Activated T-helper 17 cell treated with anti-CD3 and anti-CD28 coated beads, Interleukin-2, amount 50 U/mL, for 72 hours (primary cell): Measurements from ENCODE around the gene TTC6. TPM values are rescaled to one million over a fixed set of nuclear protein-coding genes. Genes with fewer than 3 reads are reported as not detected.
A peak's percentile ranks its signal among the peaks of the same experiment; 100 is the strongest.
"Not testable (repeated sequence)": the region's sequence is repeated elsewhere in the genome, so short reads cannot be mapped to it uniquely, and the experiment has no call there.

Source experiments
- ATAC-seq: fragments of 150-1000 bp; cut with Tn5 transposase; replicated peaks from 2 replicates; pipeline ENCODE4 v1.10.0; 2021; ENCODE audit warnings: mild to moderate bottlenecking, moderate library complexity
- H3K27ac Mint-ChIP-seq: one replicate; pipeline ENCODE4 v1.8.0; 2022; ENCODE audit warnings: mixed read lengths
- H3K27me3 Mint-ChIP-seq: one replicate; pipeline ENCODE4 v1.8.0; 2022; ENCODE audit warnings: mixed read lengths
- H3K36me3 Mint-ChIP-seq: one replicate; pipeline ENCODE4 v1.8.0; 2022; ENCODE audit warnings: low read depth, mild to moderate bottlenecking, mixed read lengths
- H3K4me1 Mint-ChIP-seq: one replicate; pipeline ENCODE4 v1.8.0; 2022; ENCODE audit warnings: mixed read lengths
- H3K4me3 Mint-ChIP-seq: one replicate; pipeline ENCODE4 v1.8.0; 2022; ENCODE audit warnings: mild to moderate bottlenecking, mixed read lengths
- H3K9me3 Mint-ChIP-seq: one replicate; pipeline ENCODE4 v1.8.0; 2022; ENCODE audit warnings: mixed read lengths
- total RNA-seq, 2 donors: library from RNA; stranded (reverse); gene quantifications; one replicate each; pipeline ENCODE4 v1.2.3, GENCODE V29; 2022

Gene TTC6
- total RNA-seq, result not detected

- Mint-ChIP-seq H3K27ac (peak within 1 kb of the TSS; percentile 85), H3K9me3 (no peaks in the 10 kb centered on the region), H3K27me3 (peaks cover 57% of the 10 kb centered on the region), H3K4me1 (peaks cover 7% of the 10 kb centered on the region), H3K4me3 (peak within 1 kb of the TSS; percentile 73), H3K36me3 (peaks cover 28% of the 10 kb centered on the region)
- no peak for ATAC-seq
Observed at GRCh38 chr14:37594971-37595808, at the start of gene TTC6, which contains the start of gene FOXA1. Gene TTC6 (plus strand): TSS chr14:37595629. CDS start chr14:37622065, 26,436 bp downstream. Gene FOXA1 (minus strand): TSS chr14:37595249. CDS start chr14:37594972, 277 bp downstream.

- H3K27ac Mint-ChIP-seq, result no peak overlapping the region
- no peak overlapping the region for H3K4me3 Mint-ChIP-seq
- H3K4me1 Mint-ChIP-seq, result no peaks in the 10 kb centered on the region
- H3K9me3 Mint-ChIP-seq, result no peaks in the 10 kb centered on the region
- no peaks in the 10 kb centered on the region for H3K36me3 Mint-ChIP-seq
- no peaks in the 10 kb centered on the region for H3K27me3 Mint-ChIP-seq
- no peak for ATAC-seq
Observed at GRCh38 chr14:37546621-37547447, 48.6 kb upstream of the TTC6 start.

- H3K27me3 Mint-ChIP-seq, result no peaks in the 10 kb centered on the region
- H3K9me3 Mint-ChIP-seq, result peaks cover 9% of the 10 kb centered on the region
- no peak overlapping the region for H3K4me3 Mint-ChIP-seq
- H3K4me1 Mint-ChIP-seq, result no peaks in the 10 kb centered on the region
- no peak for ATAC-seq
- H3K36me3 Mint-ChIP-seq, result no peaks in the 10 kb centered on the region
- H3K27ac Mint-ChIP-seq, result no peak overlapping the region
Observed at GRCh38 chr14:37550511-37550910, 44.9 kb upstream of the TTC6 start.

- no peak for ATAC-seq
- H3K4me3 Mint-ChIP-seq, result no peak overlapping the region
- no peaks in the 10 kb centered on the region for H3K36me3 Mint-ChIP-seq
- H3K9me3 Mint-ChIP-seq, result peaks cover 9% of the 10 kb centered on the region
- H3K27ac Mint-ChIP-seq, result no peak overlapping the region
- H3K4me1 Mint-ChIP-seq, result no peaks in the 10 kb centered on the region
- no peaks in the 10 kb centered on the region for H3K27me3 Mint-ChIP-seq
Observed at GRCh38 chr14:37551119-37551518, 44.3 kb upstream of the TTC6 start.

- Mint-ChIP-seq H3K9me3 (peaks cover 17% of the 10 kb centered on the region), H3K27ac (no peak overlapping the region), H3K27me3 (no peaks in the 10 kb centered on the region), H3K4me3 (no peak overlapping the region), H3K4me1 (no peaks in the 10 kb centered on the region), H3K36me3 (no peaks in the 10 kb centered on the region)
- no peak for ATAC-seq
Observed at GRCh38 chr14:37553935-37554550, 41.4 kb upstream of the TTC6 start.

- ATAC-seq, H3K4me1 Mint-ChIP-seq, H3K27ac Mint-ChIP-seq, H3K4me3 Mint-ChIP-seq, H3K36me3 Mint-ChIP-seq, H3K27me3 Mint-ChIP-seq: not testable (repeated sequence)
- H3K9me3 Mint-ChIP-seq, result peaks cover 17% of the 10 kb centered on the region
Observed at GRCh38 chr14:37555596-37555995, 39.8 kb upstream of the TTC6 start.

- Mint-ChIP-seq H3K4me3 (no peak overlapping the region), H3K36me3 (no peaks in the 10 kb centered on the region), H3K27me3 (no peaks in the 10 kb centered on the region), H3K27ac (no peak overlapping the region), H3K9me3 (peaks cover 14% of the 10 kb centered on the region), H3K4me1 (no peaks in the 10 kb centered on the region)
- no peak for ATAC-seq
Observed at GRCh38 chr14:37558740-37559139, 36.7 kb upstream of the TTC6 start.

GRCh38 chr14:37559386-37559785, 36.0 kb upstream of the TTC6 start:
- Mint-ChIP-seq H3K27me3 (no peaks in the 10 kb centered on the region), H3K9me3 (peaks cover 9% of the 10 kb centered on the region), H3K4me1 (no peaks in the 10 kb centered on the region), H3K4me3 (no peak overlapping the region), H3K27ac (no peak overlapping the region), H3K36me3 (no peaks in the 10 kb centered on the region)
- no peak for ATAC-seq

GRCh38 chr14:37563189-37563588, 32.2 kb upstream of the TTC6 start:
- no peak for ATAC-seq
- no peaks in the 10 kb centered on the region for H3K27me3 Mint-ChIP-seq
- no peaks in the 10 kb centered on the region for H3K4me1 Mint-ChIP-seq
- no peak overlapping the region for H3K27ac Mint-ChIP-seq
- H3K36me3 Mint-ChIP-seq, result no peaks in the 10 kb centered on the region
- H3K9me3 Mint-ChIP-seq, result no peaks in the 10 kb centered on the region
- H3K4me3 Mint-ChIP-seq, result no peak overlapping the region

GRCh38 chr14:37565550-37565949, 29.9 kb upstream of the TTC6 start:
- no peak for ATAC-seq

GRCh38 chr14:37566811-37567371, 28.5 kb upstream of the TTC6 start:
- Mint-ChIP-seq H3K27me3 (peaks cover 5% of the 10 kb centered on the region), H3K9me3 (no peaks in the 10 kb centered on the region), H3K27ac (no peak overlapping the region), H3K4me1 (no peaks in the 10 kb centered on the region), H3K4me3 (no peak overlapping the region), H3K36me3 (no peaks in the 10 kb centered on the region)
- ATAC-seq, result no peak

More at GRCh38 chr14:37565550-37565949, 29.9 kb upstream of the TTC6 start:
- Mint-ChIP-seq H3K9me3 (no peaks in the 10 kb centered on the region), H3K4me1 (no peaks in the 10 kb centered on the region), H3K27ac (no peak overlapping the region), H3K4me3 (no peak overlapping the region), H3K27me3 (peaks cover 3% of the 10 kb centered on the region), H3K36me3 (no peaks in the 10 kb centered on the region)

GRCh38 chr14:37569729-37570128, 25.7 kb upstream of the TTC6 start:
- Mint-ChIP-seq H3K27ac (no peak overlapping the region), H3K27me3 (peaks cover 6% of the 10 kb centered on the region), H3K4me3 (no peak overlapping the region), H3K36me3 (no peaks in the 10 kb centered on the region), H3K9me3 (no peaks in the 10 kb centered on the region), H3K4me1 (no peaks in the 10 kb centered on the region)
- no peak for ATAC-seq

- ATAC-seq, result no peak
- H3K27ac Mint-ChIP-seq, result no peak overlapping the region
- H3K4me1 Mint-ChIP-seq, result no peaks in the 10 kb centered on the region
- peaks cover 6% of the 10 kb centered on the region for H3K27me3 Mint-ChIP-seq
- H3K36me3 Mint-ChIP-seq, result no peaks in the 10 kb centered on the region
- H3K9me3 Mint-ChIP-seq, result no peaks in the 10 kb centered on the region
- H3K4me3 Mint-ChIP-seq, result no peak overlapping the region
Observed at GRCh38 chr14:37571391-37571790, 24.0 kb upstream of the TTC6 start.

GRCh38 chr14:37573356-37573755, 22.1 kb upstream of the TTC6 start:
- no peaks in the 10 kb centered on the region for H3K36me3 Mint-ChIP-seq
- no peak overlapping the region for H3K4me3 Mint-ChIP-seq
- no peaks in the 10 kb centered on the region for H3K4me1 Mint-ChIP-seq
- H3K27me3 Mint-ChIP-seq, result peaks cover 6% of the 10 kb centered on the region
- no peak overlapping the region for H3K27ac Mint-ChIP-seq
- ATAC-seq, result no peak
- no peaks in the 10 kb centered on the region for H3K9me3 Mint-ChIP-seq
